Endothelial cell (in vitro differentiated cells): ENCODE results near the gene PCBP1. TPM values are rescaled to one million over a fixed set of nuclear protein-coding genes. Genes with fewer than 3 reads are reported as not detected.
"Not testable (repeated sequence)": the region's sequence is repeated elsewhere in the genome, so short reads cannot be mapped to it uniquely, and the experiment has no call there.

Experiments
- DNase-seq: peaks from one replicate; pipeline ENCODE4 v3.0.0; 2021; ENCODE audit warnings: low spot score
- H3K27ac Mint-ChIP-seq: one replicate; pipeline ENCODE4 v1.8.0; 2021; ENCODE audit warnings: mixed read lengths, inconsistent platforms; ENCODE audit not compliant: unreplicated experiment
- H3K27me3 Mint-ChIP-seq: one replicate; pipeline ENCODE4 v1.8.0; 2021; ENCODE audit warnings: mild to moderate bottlenecking, moderate library complexity, mixed read lengths, inconsistent platforms; ENCODE audit not compliant: unreplicated experiment
- H3K36me3 Mint-ChIP-seq: one replicate; pipeline ENCODE4 v1.8.0; 2021; ENCODE audit warnings: mild to moderate bottlenecking, low read depth, mixed read lengths, inconsistent platforms; ENCODE audit not compliant: unreplicated experiment
- H3K4me1 Mint-ChIP-seq: one replicate; pipeline ENCODE4 v1.8.0; 2021; ENCODE audit warnings: mild to moderate bottlenecking, mixed read lengths, inconsistent platforms; ENCODE audit not compliant: unreplicated experiment
- H3K4me3 Mint-ChIP-seq: one replicate; pipeline ENCODE4 v1.8.0; 2021; ENCODE audit warnings: mild to moderate bottlenecking, mixed read lengths, inconsistent platforms; ENCODE audit not compliant: unreplicated experiment
- H3K9me3 Mint-ChIP-seq: one replicate; pipeline ENCODE4 v1.8.0; 2021; ENCODE audit warnings: mixed read lengths, inconsistent platforms; ENCODE audit not compliant: unreplicated experiment
- total RNA-seq: library from RNA; stranded (reverse); fragmentation: NEBNext Ultra II Directional; extraction: Animal tissue kit (Norgen Biotek cat#: 25700); gene quantifications from one replicate; pipeline ENCODE4 v1.2.1, GENCODE V29; 2021; ENCODE audit not compliant: unreplicated experiment
- TF ChIP-seq, protein P1 (sequence below): fragments of 200-600 bp; sonication (generic); IDR thresholded peaks from one replicate; pipeline ENCODE4 v1.5.0; 2021; ENCODE audit warnings: antibody characterized with exemption; ENCODE audit not compliant: unreplicated experiment

PCBP1 gene
- total RNA-seq, 1 donor from 2014 or later: 302 TPM

DNA sequence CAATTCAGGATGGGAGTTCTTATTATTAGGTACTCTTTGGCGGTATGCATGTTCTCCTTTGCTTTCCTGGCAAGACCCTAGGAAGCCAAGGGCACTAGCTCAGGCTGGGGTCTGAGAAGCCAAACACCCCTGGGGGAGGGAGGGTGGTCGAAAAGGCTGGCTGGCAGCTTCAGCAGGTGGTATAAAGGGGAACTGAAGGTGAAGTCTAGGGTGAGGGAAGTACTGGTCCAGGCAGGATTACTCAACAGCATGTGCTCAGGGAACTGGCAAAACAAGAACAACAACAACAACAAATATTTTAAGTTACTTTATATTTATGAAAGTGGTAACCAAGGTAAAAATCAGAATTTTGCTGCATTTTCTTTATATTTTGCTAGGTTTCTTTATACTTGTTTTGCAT lies 40.7 kb upstream of the PCBP1 start:
- H3K36me3 Mint-ChIP-seq: peaks cover 8% of the 10 kb centered on the region
- peaks cover 7% of the 10 kb centered on the region for H3K4me1 Mint-ChIP-seq
- no peak for DNase-seq
- no peaks in the 10 kb centered on the region for H3K9me3 Mint-ChIP-seq
- TF ChIP-seq, protein P1, sequence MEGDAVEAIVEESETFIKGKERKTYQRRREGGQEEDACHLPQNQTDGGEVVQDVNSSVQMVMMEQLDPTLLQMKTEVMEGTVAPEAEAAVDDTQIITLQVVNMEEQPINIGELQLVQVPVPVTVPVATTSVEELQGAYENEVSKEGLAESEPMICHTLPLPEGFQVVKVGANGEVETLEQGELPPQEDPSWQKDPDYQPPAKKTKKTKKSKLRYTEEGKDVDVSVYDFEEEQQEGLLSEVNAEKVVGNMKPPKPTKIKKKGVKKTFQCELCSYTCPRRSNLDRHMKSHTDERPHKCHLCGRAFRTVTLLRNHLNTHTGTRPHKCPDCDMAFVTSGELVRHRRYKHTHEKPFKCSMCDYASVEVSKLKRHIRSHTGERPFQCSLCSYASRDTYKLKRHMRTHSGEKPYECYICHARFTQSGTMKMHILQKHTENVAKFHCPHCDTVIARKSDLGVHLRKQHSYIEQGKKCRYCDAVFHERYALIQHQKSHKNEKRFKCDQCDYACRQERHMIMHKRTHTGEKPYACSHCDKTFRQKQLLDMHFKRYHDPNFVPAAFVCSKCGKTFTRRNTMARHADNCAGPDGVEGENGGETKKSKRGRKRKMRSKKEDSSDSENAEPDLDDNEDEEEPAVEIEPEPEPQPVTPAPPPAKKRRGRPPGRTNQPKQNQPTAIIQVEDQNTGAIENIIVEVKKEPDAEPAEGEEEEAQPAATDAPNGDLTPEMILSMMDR: no peak
- no peaks in the 10 kb centered on the region for H3K27me3 Mint-ChIP-seq
- no peak overlapping the region for H3K4me3 Mint-ChIP-seq
- no peak overlapping the region for H3K27ac Mint-ChIP-seq

DNA sequence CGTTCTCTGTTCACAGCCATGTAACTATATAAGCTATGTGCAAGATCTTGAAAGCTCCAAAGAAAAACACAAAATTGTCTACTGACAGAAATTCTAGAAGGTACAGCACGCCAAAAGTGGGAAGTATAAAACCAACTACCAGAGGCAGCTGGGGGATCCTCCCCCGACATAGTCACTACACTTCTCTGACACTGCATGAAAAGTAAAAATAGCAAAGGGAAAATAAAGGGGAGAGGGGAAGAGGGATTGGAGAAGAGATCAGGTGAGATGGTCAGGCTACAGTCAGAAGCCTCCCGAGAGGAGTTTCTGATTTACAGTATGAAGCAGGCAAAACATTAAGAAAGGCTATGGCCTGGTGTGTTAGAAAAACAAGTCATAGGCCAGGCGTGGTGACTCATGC lies 39.8 kb upstream of the PCBP1 start:
- H3K27ac Mint-ChIP-seq: no peak overlapping the region
- H3K4me3 Mint-ChIP-seq: no peak overlapping the region
- no peaks in the 10 kb centered on the region for H3K27me3 Mint-ChIP-seq

DNA sequence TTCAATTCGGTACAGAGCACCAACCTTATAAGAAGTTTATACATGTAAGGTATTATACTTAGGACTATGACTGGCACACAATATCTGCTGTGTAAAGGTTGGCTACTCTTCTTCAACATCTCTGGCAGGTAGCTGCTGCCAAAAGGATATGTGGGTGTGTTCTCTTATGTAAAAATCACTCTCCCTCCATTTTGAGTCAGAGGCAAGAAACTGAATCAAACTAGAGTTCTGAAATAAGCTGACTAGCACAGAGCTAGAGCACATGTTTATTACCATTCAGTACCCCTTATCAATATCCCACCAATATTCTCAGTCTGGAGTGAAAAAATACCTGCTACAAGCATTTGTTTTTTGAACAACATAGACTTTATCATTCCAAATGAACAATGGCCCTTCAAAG lies 38.0 kb upstream of the PCBP1 start:
- H3K27me3 Mint-ChIP-seq: no peaks in the 10 kb centered on the region
- H3K36me3 Mint-ChIP-seq: peaks cover 23% of the 10 kb centered on the region
- no peak for DNase-seq
- H3K4me1 Mint-ChIP-seq: peaks cover 4% of the 10 kb centered on the region
- H3K9me3 Mint-ChIP-seq: no peaks in the 10 kb centered on the region
- TF ChIP-seq, protein P1: no peak
- H3K4me3 Mint-ChIP-seq: no peak overlapping the region
- H3K27ac Mint-ChIP-seq: no peak overlapping the region

More for the DNA sequence above, 39.8 kb upstream of the PCBP1 start:
- DNase-seq: no peak
- TF ChIP-seq, protein P1: no peak
- Mint-ChIP-seq H3K9me3 (no peaks in the 10 kb centered on the region), H3K36me3 (peaks cover 11% of the 10 kb centered on the region), H3K4me1 (peaks cover 4% of the 10 kb centered on the region)

DNA sequence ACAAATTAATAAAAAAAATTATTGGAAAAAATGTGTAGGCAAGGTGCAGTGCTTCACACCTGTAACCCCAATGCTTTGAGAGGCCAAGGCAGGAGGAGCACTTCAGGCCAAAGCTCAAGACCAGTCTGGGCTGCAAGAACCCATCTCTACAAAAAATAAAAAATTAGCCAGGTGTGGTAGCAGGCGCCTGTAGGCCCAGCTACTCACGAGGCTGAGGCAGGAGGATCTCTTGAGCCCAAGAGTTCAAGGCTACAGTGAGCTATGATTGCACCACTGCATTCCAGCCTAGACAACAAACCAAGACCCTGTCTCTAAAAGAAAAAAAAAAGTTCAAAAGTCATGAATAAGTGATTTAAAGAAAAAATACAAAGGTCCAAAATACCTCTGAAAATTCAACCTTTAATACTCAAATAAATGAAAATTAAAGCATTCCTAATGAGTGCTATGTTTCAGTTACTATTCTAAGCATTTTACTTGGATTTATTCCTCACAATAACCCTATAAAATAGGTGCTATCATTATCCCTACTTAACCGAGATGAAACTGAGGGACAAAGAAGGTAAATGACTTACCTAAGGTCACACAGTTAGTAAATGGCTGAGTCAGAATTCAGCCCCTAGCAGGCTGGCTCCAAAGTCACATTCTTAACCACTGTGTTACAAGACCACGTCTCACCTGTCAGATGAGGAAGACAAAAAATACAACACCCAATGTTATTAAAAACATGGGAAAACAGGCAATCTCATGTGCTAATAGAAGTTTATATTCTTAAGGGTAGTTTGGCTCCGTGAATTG lies 36.4 kb upstream of the PCBP1 start:
- Mint-ChIP-seq H3K4me3 (no peak overlapping the region), H3K27ac (no peak overlapping the region), H3K4me1 (peaks cover 3% of the 10 kb centered on the region), H3K27me3 (no peaks in the 10 kb centered on the region), H3K9me3 (no peaks in the 10 kb centered on the region), H3K36me3 (peaks cover 26% of the 10 kb centered on the region)
- TF ChIP-seq, protein P1: no peak
- DNase-seq: no peak

DNA sequence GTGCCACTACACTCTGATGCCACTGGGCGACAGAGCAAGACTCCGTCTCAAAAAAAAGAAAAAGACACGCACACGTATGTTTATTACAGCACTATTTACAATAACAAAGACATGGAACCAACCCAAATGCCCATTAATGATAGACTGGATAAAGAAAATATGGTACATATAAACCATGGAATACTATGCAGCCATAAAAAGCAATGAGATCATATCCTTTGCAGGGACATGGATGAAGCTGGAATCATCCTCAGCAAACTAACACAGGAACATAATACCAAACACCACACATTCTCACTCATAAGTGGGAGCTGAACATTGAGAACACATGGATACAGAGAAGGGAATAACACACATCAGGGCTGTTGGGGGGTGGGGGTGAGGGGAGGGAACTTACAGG lies 32.0 kb upstream of the PCBP1 start:
- H3K27me3 Mint-ChIP-seq, H3K27ac Mint-ChIP-seq, H3K9me3 Mint-ChIP-seq, H3K4me1 Mint-ChIP-seq, DNase-seq, H3K4me3 Mint-ChIP-seq: not testable (repeated sequence)
- H3K36me3 Mint-ChIP-seq: peaks cover 37% of the 10 kb centered on the region
